Esophagus mucosa (tissue), 1 donor: ENCODE data around the gene ZFP2. TPM values are rescaled to one million over a fixed set of nuclear protein-coding genes. Genes with fewer than 3 reads are reported as not detected.

Experiments
- total RNA-seq: library from RNA; stranded (reverse); gene quantifications from one replicate; pipeline ENCODE4 v1.2.4, GENCODE V29; 2023
- donor health status: DM: yes; HTN: yes; CAD: no.

Gene ZFP2
- total RNA-seq, 1 donor from 2014 or later, result 0.08 TPM

Other genes with a start within 250 kb of the ZFP2 start
- gene ZNF354A, start 165.3 kb upstream of the ZFP2 start, total RNA-seq, result 5.6 TPM
- 4.9 TPM for gene ZNF354B, start 36.0 kb upstream of the ZFP2 start, total RNA-seq
- gene ZNF454, start 45.3 kb downstream of the ZFP2 start, total RNA-seq, result 0.52 TPM
- gene GRM6, start 99.4 kb downstream of the ZFP2 start, total RNA-seq, result not detected
- 1.2 TPM for gene ZNF879, start 127.9 kb downstream of the ZFP2 start, total RNA-seq
- 1.2 TPM for gene ZNF354C, start 164.5 kb downstream of the ZFP2 start, total RNA-seq